Activated B cell treated with CpG ODN at 0.5 μM for 24 hours (primary cell): ENCODE results near the gene LHX2. TPM values are rescaled to one million over a fixed set of nuclear protein-coding genes. Genes with fewer than 3 reads are reported as not detected.

Experiments used
- ATAC-seq: fragments of 200-7000 bp; cut with Tn5 transposase; one replicate; pipeline ENCODE4 v1.10.0; 2021; ENCODE audit warnings: low read depth, mild to moderate bottlenecking, moderate library complexity
- CTCF ChIA-PET: fragments of 350-600 bp; sonication (Branson Sonifier 250); formaldehyde crosslinking; loops from one replicate; lab custom pipeline; 2021; ENCODE audit warnings: antibody characterized with exemption; lab: Charles Lee
- POLR2A ChIA-PET: fragments of 350-600 bp; sonication (Branson Sonifier 250); formaldehyde crosslinking; loops from one replicate; lab custom pipeline; 2021; ENCODE audit warnings: antibody characterized with exemption; lab: Charles Lee
- DNase-seq: peaks from one replicate; pipeline ENCODE4 v3.0.0; 2022
- H3K27ac Mint-ChIP-seq: one replicate; pipeline ENCODE4 v1.8.0; 2020; ENCODE audit warnings: mixed read lengths
- H3K27me3 Mint-ChIP-seq: one replicate; pipeline ENCODE4 v1.8.0; 2021; ENCODE audit warnings: mixed read lengths
- H3K36me3 Mint-ChIP-seq: one replicate; pipeline ENCODE4 v1.8.0; 2021; ENCODE audit warnings: low read depth, mixed read lengths
- H3K4me1 Mint-ChIP-seq: one replicate; pipeline ENCODE4 v1.8.0; 2021; ENCODE audit warnings: mixed read lengths
- H3K4me3 Mint-ChIP-seq: one replicate; pipeline ENCODE4 v1.8.0; 2020; ENCODE audit warnings: mild to moderate bottlenecking, mixed read lengths
- H3K9me3 Mint-ChIP-seq: one replicate; pipeline ENCODE4 v1.8.0; 2020; ENCODE audit warnings: mixed read lengths
- intact Hi-C: fragments of 100-400 bp; cut with micrococcal nuclease; formaldehyde crosslinking; loops from one replicate; pipeline ENCODE4 v1.15.1; 2024
- total RNA-seq: library from RNA; stranded (reverse); gene quantifications from 2 replicates; pipeline ENCODE4 v1.2.3, GENCODE V29; 2022
- TF ChIP-seq, protein P1 (sequence below): fragments of 200-600 bp; IDR thresholded peaks from one replicate; pipeline ENCODE4 v1.8.0; 2022; ENCODE audit warnings: antibody characterized with exemption, mild to moderate bottlenecking

LHX2 gene
- total RNA-seq, 1 donor from 2014 or later: not detected

GRCh38 chr9:124014211-124014955, 2.8 kb downstream of the LHX2 start:
- TF ChIP-seq, protein P1, sequence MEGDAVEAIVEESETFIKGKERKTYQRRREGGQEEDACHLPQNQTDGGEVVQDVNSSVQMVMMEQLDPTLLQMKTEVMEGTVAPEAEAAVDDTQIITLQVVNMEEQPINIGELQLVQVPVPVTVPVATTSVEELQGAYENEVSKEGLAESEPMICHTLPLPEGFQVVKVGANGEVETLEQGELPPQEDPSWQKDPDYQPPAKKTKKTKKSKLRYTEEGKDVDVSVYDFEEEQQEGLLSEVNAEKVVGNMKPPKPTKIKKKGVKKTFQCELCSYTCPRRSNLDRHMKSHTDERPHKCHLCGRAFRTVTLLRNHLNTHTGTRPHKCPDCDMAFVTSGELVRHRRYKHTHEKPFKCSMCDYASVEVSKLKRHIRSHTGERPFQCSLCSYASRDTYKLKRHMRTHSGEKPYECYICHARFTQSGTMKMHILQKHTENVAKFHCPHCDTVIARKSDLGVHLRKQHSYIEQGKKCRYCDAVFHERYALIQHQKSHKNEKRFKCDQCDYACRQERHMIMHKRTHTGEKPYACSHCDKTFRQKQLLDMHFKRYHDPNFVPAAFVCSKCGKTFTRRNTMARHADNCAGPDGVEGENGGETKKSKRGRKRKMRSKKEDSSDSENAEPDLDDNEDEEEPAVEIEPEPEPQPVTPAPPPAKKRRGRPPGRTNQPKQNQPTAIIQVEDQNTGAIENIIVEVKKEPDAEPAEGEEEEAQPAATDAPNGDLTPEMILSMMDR: no peak
- H3K27ac Mint-ChIP-seq: peak overlapping the region; percentile 15
- POLR2A ChIA-PET: interaction anchor here (0.7 kb wide), 1 partner anchor 330 kb away, joined by 3 read pairs; no protein-coding TSS in a partner anchor

DNA sequence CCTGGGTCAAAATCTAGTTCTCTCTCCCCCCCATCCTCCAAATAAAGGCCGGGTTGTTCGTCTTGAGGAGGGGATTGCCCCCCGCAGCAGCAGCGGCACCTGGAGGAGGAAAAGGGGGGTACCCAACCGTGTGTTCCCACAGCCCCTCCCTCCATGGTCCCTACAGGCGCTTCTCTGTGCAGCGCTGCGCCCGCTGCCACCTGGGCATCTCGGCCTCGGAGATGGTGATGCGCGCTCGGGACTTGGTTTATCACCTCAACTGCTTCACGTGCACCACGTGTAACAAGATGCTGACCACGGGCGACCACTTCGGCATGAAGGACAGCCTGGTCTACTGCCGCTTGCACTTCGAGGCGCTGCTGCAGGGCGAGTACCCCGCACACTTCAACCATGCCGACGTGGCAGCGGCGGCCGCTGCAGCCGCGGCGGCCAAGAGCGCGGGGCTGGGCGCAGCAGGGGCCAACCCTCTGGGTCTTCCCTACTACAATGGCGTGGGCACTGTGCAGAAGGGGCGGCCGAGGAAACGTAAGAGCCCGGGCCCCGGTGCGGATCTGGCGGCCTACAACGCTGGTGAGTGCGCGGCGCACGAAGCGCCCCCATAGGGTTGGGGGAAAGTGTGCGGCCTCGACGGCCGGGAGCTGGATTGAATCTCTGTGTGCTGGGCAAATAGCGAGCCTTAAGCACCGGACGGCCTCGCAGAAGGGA, 3.5 kb downstream of the LHX2 start:
- H3K4me3 Mint-ChIP-seq: no peak overlapping the region
- TF ChIP-seq, protein P1: no peak
- no peak for DNase-seq
- intact Hi-C loops: no loop called here
- no peak overlapping the region for H3K27ac Mint-ChIP-seq
- CTCF ChIA-PET: no interaction called here
- POLR2A ChIA-PET: interaction anchor here (0.7 kb wide), 1 partner anchor 331 kb away, joined by 3 read pairs; no protein-coding TSS in a partner anchor
- peaks cover 52% of the 10 kb centered on the region for H3K27me3 Mint-ChIP-seq
- no peak for ATAC-seq
- H3K4me1 Mint-ChIP-seq: peaks cover 40% of the 10 kb centered on the region
- H3K9me3 Mint-ChIP-seq: peaks cover 3% of the 10 kb centered on the region
- H3K36me3 Mint-ChIP-seq: no peaks in the 10 kb centered on the region

More at GRCh38 chr9:124014211-124014955, 2.8 kb downstream of the LHX2 start:
- intact Hi-C loops: no loop called here
- Mint-ChIP-seq H3K27me3 (peaks cover 53% of the 10 kb centered on the region), H3K4me1 (peaks cover 45% of the 10 kb centered on the region), H3K36me3 (no peaks in the 10 kb centered on the region), H3K9me3 (peaks cover 6% of the 10 kb centered on the region), H3K4me3 (no peak overlapping the region)
- CTCF ChIA-PET: interaction anchor here (1.3 kb wide), 1 partner anchor 11 kb away, joined by 3 read pairs; no protein-coding TSS in a partner anchor
- DNase-seq (no peak), ATAC-seq (no peak)

DNA sequence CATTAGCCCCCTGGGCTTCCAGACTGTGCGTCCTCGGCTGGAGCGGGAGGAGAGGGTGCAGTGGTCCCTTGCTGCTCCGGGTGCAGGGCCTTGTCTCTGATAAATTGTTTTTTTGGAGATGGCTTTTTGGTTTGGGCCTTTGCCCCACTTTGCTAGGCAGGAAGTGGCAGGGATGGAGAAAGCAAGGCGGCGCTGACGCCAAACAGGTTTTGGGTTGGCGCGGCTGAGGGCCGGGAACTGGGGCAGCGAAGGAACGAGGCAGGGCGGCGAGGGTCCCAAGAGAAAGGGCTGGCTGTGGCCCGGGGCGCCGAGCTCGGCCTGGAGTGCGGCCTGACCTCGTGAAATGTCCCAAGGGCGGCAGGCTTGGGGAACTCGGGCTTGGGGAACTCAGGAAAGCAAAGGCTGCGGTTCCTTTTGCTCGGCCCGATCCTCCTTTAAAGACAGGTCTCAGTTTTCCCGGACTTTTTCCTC, 4.1 kb downstream of the LHX2 start:
- CTCF ChIA-PET: no interaction called here
- Mint-ChIP-seq H3K4me1 (peaks cover 40% of the 10 kb centered on the region), H3K27me3 (peaks cover 51% of the 10 kb centered on the region), H3K27ac (no peak overlapping the region), H3K36me3 (no peaks in the 10 kb centered on the region), H3K4me3 (no peak overlapping the region), H3K9me3 (peaks cover 3% of the 10 kb centered on the region)
- ATAC-seq (no peak), DNase-seq (no peak)
- TF ChIP-seq, protein P1: no peak
- intact Hi-C loops: loop anchor here (1.0 kb wide), 1 partner anchor 7 kb away; no protein-coding TSS in a partner anchor
- POLR2A ChIA-PET: interaction anchor here (1.1 kb wide), 1 partner anchor 10 kb away, joined by 3 read pairs; no protein-coding TSS in a partner anchor

GRCh38 chr9:124016175-124017050, 4.8 kb downstream of the LHX2 start:
- TF ChIP-seq, protein P1: no peak
- Mint-ChIP-seq H3K27ac (peak overlapping the region; percentile 37), H3K27me3 (peaks cover 57% of the 10 kb centered on the region), H3K4me1 (peaks cover 46% of the 10 kb centered on the region), H3K9me3 (peaks cover 3% of the 10 kb centered on the region), H3K36me3 (no peaks in the 10 kb centered on the region), H3K4me3 (peak overlapping the region; percentile 57)
- no peak for ATAC-seq
- CTCF ChIA-PET: no interaction called here
- DNase-seq: no peak
- intact Hi-C loops: loop anchor here (1.0 kb wide), 1 partner anchor 8 kb away; no protein-coding TSS in a partner anchor
- POLR2A ChIA-PET: interaction anchor here (1.1 kb wide), 1 partner anchor 11 kb away, joined by 3 read pairs; no protein-coding TSS in a partner anchor
